HL-60/S4 treated with phorbol 12-myristate 13-acetate at 8.2 ng/mL for 4 days and 3 days (cell line): Measurements from ENCODE around the gene CSAD.
"Not testable (repeated sequence)": the region's sequence is repeated elsewhere in the genome, so short reads cannot be mapped to it uniquely, and the experiment has no call there.

ENCODE experiments used
- in situ Hi-C: fragments of 300-500 bp; cut with MboI; formaldehyde crosslinking; loops from 2 replicates; pipeline ENCODE4 v1.15.0; 2022; ENCODE audit warnings: low sequenced_read_pairs

The CSAD gene

DNA sequence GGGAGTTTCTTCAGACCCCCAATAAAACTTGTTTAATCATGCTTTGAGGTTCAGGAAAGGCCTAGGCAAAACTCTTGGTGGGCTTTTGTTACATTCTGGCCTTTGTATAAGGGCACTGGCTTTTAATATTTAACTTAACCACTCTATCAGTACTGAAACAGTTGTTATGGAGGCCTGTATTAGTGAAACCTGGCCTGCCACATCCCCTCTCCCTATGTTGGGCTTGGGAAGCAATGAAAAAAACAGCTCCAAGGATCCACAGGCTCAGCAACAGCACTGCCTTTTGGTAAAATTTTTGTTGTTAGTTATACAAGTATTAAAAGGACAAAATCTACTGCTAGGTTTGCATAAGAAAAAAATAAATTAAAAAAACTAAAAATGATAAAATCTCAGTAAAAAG lies 66.8 kb downstream of the CSAD start:
- in situ Hi-C loops: no loop called here

DNA sequence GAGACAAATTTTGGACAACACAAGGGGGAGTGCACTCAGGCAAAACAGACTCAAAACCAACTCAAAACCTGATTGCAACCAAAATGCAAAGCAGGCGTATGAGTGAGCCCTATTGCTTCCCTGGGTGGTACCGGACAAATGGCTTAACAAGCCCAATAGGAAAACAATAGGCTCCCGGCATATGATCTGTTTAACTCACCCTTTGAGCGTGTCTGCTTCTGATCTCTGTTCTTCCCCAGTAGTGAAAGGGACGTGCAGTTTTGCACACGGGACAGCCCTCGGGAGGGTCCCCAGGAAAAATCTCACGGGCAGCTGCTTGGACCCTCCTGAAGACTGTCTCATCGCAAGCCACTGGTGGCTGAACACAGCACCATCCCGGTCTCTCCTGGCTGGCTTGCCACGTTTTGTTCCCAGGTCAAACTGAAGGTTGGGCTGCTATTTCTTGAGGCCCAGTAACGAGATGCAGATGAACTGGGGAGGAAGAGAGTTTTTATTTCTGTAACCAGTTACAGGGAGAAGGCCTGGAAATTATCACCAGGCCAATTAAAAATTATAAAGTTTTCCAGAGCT lies 67.5 kb downstream of the CSAD start:
- in situ Hi-C loops: no loop called here

DNA sequence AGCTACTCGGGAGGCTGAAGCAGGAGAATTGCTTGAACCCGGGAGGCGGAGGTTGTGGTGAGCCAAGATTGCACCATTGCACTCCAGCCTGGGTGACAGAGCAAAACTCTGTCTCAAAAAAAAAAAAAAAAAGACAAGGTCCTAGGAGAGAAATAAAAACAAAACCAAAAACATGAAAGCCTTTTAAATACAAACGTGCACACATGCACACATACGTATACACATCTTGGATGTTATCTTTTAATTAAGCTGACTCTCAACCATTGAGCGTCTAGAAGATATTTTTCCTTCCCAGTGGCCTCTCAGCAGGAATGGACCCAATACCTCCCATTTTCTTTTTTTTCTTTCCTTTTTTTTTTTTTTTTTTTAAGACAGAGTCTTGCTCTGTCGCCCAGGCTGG lies 68.3 kb downstream of the CSAD start:
- in situ Hi-C loops: not testable (repeated sequence)
